HG03520 (cell line): ENCODE results near the gene ANKS1A.
"Not testable (repeated sequence)": the region's sequence is repeated elsewhere in the genome, so short reads cannot be mapped to it uniquely, and the experiment has no call there.

Experiments
- ATAC-seq: cut with Tn5 transposase; IDR thresholded peaks from one replicate; pipeline ENCODE4 v1.9.1; 2021; ENCODE audit warnings: mild to moderate bottlenecking, moderate library complexity; ENCODE audit not compliant: unreplicated experiment

ANKS1A gene

GRCh38 chr6:34986845-34987246, 97.8 kb downstream of the ANKS1A start:
- no peak for ATAC-seq

DNA sequence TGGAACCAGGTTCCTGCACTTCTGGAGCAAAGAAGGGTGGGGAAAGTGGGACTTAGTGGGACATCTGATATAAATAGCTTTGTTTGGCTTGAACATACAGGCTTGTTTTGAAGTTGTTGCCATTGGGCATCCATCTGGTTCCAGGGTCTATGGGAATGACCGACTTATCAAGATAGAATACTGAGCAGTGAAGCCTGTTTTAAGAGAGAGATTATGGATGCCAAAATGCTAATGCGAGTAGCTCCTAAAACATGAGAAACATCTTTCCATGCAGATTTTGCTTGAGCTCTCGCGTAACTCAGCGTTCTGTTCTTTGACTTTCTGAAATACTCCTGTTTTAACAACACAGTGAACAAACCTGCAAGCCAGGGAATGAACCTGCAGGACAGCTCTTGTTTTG, 98.5 kb downstream of the ANKS1A start:
- ATAC-seq: no peak

DNA sequence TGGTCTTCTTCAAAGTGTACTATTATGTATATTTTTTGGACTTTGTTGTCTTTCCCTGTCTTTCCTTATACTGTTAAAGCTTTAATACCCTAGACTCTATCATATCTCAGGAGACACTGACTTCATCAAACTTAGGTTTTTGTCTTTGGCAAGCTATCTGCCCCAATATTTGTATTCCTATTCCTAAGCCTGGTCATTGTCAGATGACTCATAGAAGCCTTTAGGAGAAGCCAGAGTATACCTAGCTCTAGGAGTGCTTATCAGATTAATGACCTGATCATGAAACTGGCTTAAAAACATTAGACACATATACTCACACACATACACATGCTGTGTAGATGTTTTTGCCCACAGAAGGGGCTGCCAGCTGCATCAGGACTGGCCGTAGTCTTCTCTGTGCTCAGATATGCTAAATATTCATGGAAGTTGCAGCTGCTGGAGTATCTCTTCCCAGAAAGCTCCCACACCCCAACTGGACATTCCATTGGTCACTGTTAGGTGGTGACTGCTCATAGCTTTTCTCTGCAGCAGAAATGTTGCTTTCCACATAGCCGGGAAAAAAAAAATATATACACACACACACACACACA, 102.0 kb downstream of the ANKS1A start:
- ATAC-seq: no peak

- no peak for ATAC-seq
Measured at GRCh38 chr6:34992376-34992775, 103.3 kb downstream of the ANKS1A start.

- no peak for ATAC-seq
Measured at GRCh38 chr6:34993213-34993612, 104.2 kb downstream of the ANKS1A start.

DNA sequence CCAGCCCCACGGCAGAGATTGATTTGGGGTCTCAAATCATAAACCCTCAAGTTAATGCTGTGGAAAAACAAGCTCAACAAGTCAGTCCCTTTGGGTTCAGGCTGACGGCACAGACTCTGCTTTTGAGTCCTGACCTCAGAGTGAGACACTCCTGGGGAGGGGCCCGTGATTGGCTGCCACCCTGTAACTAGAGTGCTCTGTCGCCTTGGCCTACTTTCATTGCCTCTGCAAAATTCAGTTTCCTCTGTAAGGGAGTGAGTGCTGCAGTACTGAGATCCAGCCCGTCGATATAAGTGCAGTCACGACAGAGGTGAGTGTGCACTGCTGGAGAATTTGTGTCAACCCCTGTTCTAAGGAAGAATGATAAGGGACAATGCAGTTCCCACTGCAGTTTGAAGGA, 105.6 kb downstream of the ANKS1A start:
- no peak for ATAC-seq

- ATAC-seq: not testable (repeated sequence)
Measured at GRCh38 chr6:34998417-34998816, 109.4 kb downstream of the ANKS1A start.

- ATAC-seq: not testable (repeated sequence)
Measured at GRCh38 chr6:34999153-34999552, 110.1 kb downstream of the ANKS1A start.

GRCh38 chr6:34999962-35000361, 110.9 kb downstream of the ANKS1A start:
- ATAC-seq: not testable (repeated sequence)

- not testable (repeated sequence) for ATAC-seq
Measured at GRCh38 chr6:35001349-35001748, 112.3 kb downstream of the ANKS1A start.

GRCh38 chr6:35003886-35004530, 115.0 kb downstream of the ANKS1A start:
- not testable (repeated sequence) for ATAC-seq

GRCh38 chr6:35007016-35007415, 118.0 kb downstream of the ANKS1A start:
- ATAC-seq: no peak

- ATAC-seq: no peak
Measured at GRCh38 chr6:35008858-35009257, 119.8 kb downstream of the ANKS1A start.

GRCh38 chr6:35011096-35012041, 122.3 kb downstream of the ANKS1A start:
- ATAC-seq: no peak

GRCh38 chr6:35013701-35014100, 124.6 kb downstream of the ANKS1A start:
- ATAC-seq: no peak

- no peak for ATAC-seq
Measured at GRCh38 chr6:35014341-35014740, 125.3 kb downstream of the ANKS1A start.

- no peak for ATAC-seq
Measured at GRCh38 chr6:35014786-35015185, 125.7 kb downstream of the ANKS1A start.

DNA sequence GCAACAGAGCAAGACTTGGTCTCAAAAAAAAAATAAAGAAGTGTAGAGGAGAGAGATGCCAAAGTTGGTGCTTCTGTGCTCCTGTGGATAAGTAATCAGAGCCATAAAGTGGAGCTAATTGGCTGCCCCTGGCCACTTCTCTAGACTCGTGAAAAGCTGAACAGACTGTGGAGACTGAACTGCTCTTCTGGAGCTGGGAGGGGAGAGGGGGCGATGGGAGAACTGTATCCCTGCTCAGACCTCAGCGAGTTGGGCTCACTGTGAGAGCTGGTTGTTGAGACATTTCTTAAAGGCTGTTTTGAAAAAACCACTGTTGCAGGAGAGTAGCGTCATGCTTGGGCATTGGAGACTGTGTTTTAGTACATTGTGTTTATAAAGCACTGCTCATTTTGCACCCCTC, 126.4 kb downstream of the ANKS1A start:
- ATAC-seq: no peak

- no peak for ATAC-seq
Measured at GRCh38 chr6:35015996-35016395, 126.9 kb downstream of the ANKS1A start.

GRCh38 chr6:35016502-35017321, 127.7 kb downstream of the ANKS1A start:
- ATAC-seq: no peak
